HuH-7.5 (cell line): Measurements from ENCODE around the gene H6PD.

Experiments used
- DNase-seq: peaks from one replicate; pipeline ENCODE4 v3.0.0; 2011; ENCODE audit warnings: low spot score

Gene H6PD

GRCh38 chr1:9234223-9235095 is at the start of gene H6PD:
Gene H6PD, plus strand, starts transcription at chr1:9234774. Its CDS starts 10,161 bp downstream, at chr1:9244935.
- DNase-seq: peak; percentile 94

GRCh38 chr1:9186082-9186859 is 48.3 kb upstream of the H6PD start:
- no peak for DNase-seq

- no peak for DNase-seq
Measured at GRCh38 chr1:9187004-9187403, 47.6 kb upstream of the H6PD start.

- no peak for DNase-seq
Measured at GRCh38 chr1:9190234-9190633, 44.3 kb upstream of the H6PD start.

- DNase-seq: no peak
Measured at GRCh38 chr1:9191231-9191630, 43.3 kb upstream of the H6PD start.

GRCh38 chr1:9192578-9193232 is 41.9 kb upstream of the H6PD start:
- no peak for DNase-seq

GRCh38 chr1:9193233-9193625 is 41.3 kb upstream of the H6PD start:
- no peak for DNase-seq

GRCh38 chr1:9194024-9194423 is 40.5 kb upstream of the H6PD start:
- no peak for DNase-seq

GRCh38 chr1:9195651-9196050 is 38.9 kb upstream of the H6PD start:
- no peak for DNase-seq

- DNase-seq: no peak
Measured at GRCh38 chr1:9196129-9197040, 38.2 kb upstream of the H6PD start.

GRCh38 chr1:9197186-9198099 is 37.1 kb upstream of the H6PD start:
- no peak for DNase-seq

GRCh38 chr1:9198538-9199361 is 35.8 kb upstream of the H6PD start:
- no peak for DNase-seq

GRCh38 chr1:9200441-9200840 is 34.1 kb upstream of the H6PD start:
- DNase-seq: no peak

- no peak for DNase-seq
Measured at GRCh38 chr1:9201401-9202239, 33.0 kb upstream of the H6PD start.

GRCh38 chr1:9202240-9202870 is 32.2 kb upstream of the H6PD start:
- DNase-seq: no peak

- DNase-seq: no peak
Measured at GRCh38 chr1:9203511-9203982, 31.0 kb upstream of the H6PD start.

- no peak for DNase-seq
Measured at GRCh38 chr1:9204156-9204720, 30.3 kb upstream of the H6PD start.

- no peak for DNase-seq
Measured at GRCh38 chr1:9207086-9207485, 27.5 kb upstream of the H6PD start.
